Measurements from ENCODE around the gene SH3PXD2B.
A peak's percentile ranks its signal among the peaks of the same experiment; 100 is the strongest.

Gene SH3PXD2B

GRCh38 chr5:172454358-172455086, at the start of gene SH3PXD2B:
Gene SH3PXD2B (minus strand): TSS chr5:172454525. CDS start chr5:172454352, 173 bp downstream.
- peak; percentile 68 for DNase-seq (ENCODE audit: low spot score)

GRCh38 chr5:172502969-172503368, 48.6 kb upstream of the SH3PXD2B start:
- no peak for DNase-seq (ENCODE audit: low spot score)

- DNase-seq (ENCODE audit: low spot score): no peak
These were observed 48.1 kb upstream of the SH3PXD2B start for GRCh38 chr5:172502410-172502809.

- DNase-seq (ENCODE audit: low spot score): no peak
These were observed 47.5 kb upstream of the SH3PXD2B start for GRCh38 chr5:172501708-172502320.

- DNase-seq (ENCODE audit: low spot score): no peak
These were observed 45.0 kb upstream of the SH3PXD2B start for GRCh38 chr5:172499287-172499686.

GRCh38 chr5:172498431-172499129, 44.3 kb upstream of the SH3PXD2B start:
- no peak for DNase-seq (ENCODE audit: low spot score)

GRCh38 chr5:172497591-172498255, 43.4 kb upstream of the SH3PXD2B start:
- DNase-seq (ENCODE audit: low spot score): no peak

GRCh38 chr5:172496671-172497371, 42.5 kb upstream of the SH3PXD2B start:
- DNase-seq (ENCODE audit: low spot score): peak; percentile 72

GRCh38 chr5:172494630-172495505, 40.5 kb upstream of the SH3PXD2B start:
- no peak for DNase-seq (ENCODE audit: low spot score)

- DNase-seq (ENCODE audit: low spot score): no peak
These were observed 39.6 kb upstream of the SH3PXD2B start for GRCh38 chr5:172493906-172494305.

GRCh38 chr5:172493461-172493860, 39.1 kb upstream of the SH3PXD2B start:
- DNase-seq (ENCODE audit: low spot score): no peak

- no peak for DNase-seq (ENCODE audit: low spot score)
These were observed 38.7 kb upstream of the SH3PXD2B start for GRCh38 chr5:172493002-172493401.

GRCh38 chr5:172492097-172492840, 37.9 kb upstream of the SH3PXD2B start:
- no peak for DNase-seq (ENCODE audit: low spot score)

- no peak for DNase-seq (ENCODE audit: low spot score)
These were observed 37.2 kb upstream of the SH3PXD2B start for GRCh38 chr5:172491481-172491880.

- no peak for DNase-seq (ENCODE audit: low spot score)
These were observed 36.5 kb upstream of the SH3PXD2B start for GRCh38 chr5:172490514-172491461.

- no peak for DNase-seq (ENCODE audit: low spot score)
These were observed 33.9 kb upstream of the SH3PXD2B start for GRCh38 chr5:172488221-172488620.

GRCh38 chr5:172487671-172488070, 33.3 kb upstream of the SH3PXD2B start:
- DNase-seq (ENCODE audit: low spot score): no peak

GRCh38 chr5:172486912-172487311, 32.6 kb upstream of the SH3PXD2B start:
- no peak for DNase-seq (ENCODE audit: low spot score)

- DNase-seq (ENCODE audit: low spot score): no peak
These were observed 32.1 kb upstream of the SH3PXD2B start for GRCh38 chr5:172486451-172486850.

Measured in AG08395 (cell line).